GM21526 (cell line): Measurements from ENCODE around the gene AK8.

ENCODE experiments used
- ATAC-seq: cut with Tn5 transposase; IDR thresholded peaks from one replicate; pipeline ENCODE4 v1.9.1; 2021; ENCODE audit warnings: moderate library complexity; ENCODE audit not compliant: unreplicated experiment, low FRiP score

The AK8 gene

GRCh38 chr9:132862533-132862932 lies 15.6 kb downstream of the AK8 start:
- no peak for ATAC-seq

- ATAC-seq: no peak
Observed at GRCh38 chr9:132861666-132862065, 16.4 kb downstream of the AK8 start.

GRCh38 chr9:132858751-132859150 lies 19.3 kb downstream of the AK8 start:
- no peak for ATAC-seq

GRCh38 chr9:132857616-132858342 lies 20.3 kb downstream of the AK8 start:
- no peak for ATAC-seq

GRCh38 chr9:132857031-132857430 lies 21.1 kb downstream of the AK8 start:
- ATAC-seq: no peak

GRCh38 chr9:132855904-132856303 lies 22.2 kb downstream of the AK8 start:
- ATAC-seq: no peak

GRCh38 chr9:132854832-132855231 lies 23.3 kb downstream of the AK8 start:
- ATAC-seq: no peak

- no peak for ATAC-seq
Observed at GRCh38 chr9:132853482-132853881, 24.6 kb downstream of the AK8 start.

- no peak for ATAC-seq
Observed at GRCh38 chr9:132849185-132849706, 28.8 kb downstream of the AK8 start.

- no peak for ATAC-seq
Observed at GRCh38 chr9:132846918-132847515, 31.1 kb downstream of the AK8 start.

- no peak for ATAC-seq
Observed at GRCh38 chr9:132846109-132846917, 31.8 kb downstream of the AK8 start.

GRCh38 chr9:132842124-132843044 lies 35.7 kb downstream of the AK8 start:
- ATAC-seq: no peak

- ATAC-seq: no peak
Observed at GRCh38 chr9:132840980-132841379, 37.1 kb downstream of the AK8 start.

- ATAC-seq: no peak
Observed at GRCh38 chr9:132838291-132838690, 39.8 kb downstream of the AK8 start.

GRCh38 chr9:132837501-132838286 lies 40.4 kb downstream of the AK8 start:
- no peak for ATAC-seq

GRCh38 chr9:132834343-132834742 lies 43.7 kb downstream of the AK8 start:
- no peak for ATAC-seq

GRCh38 chr9:132833550-132834121 lies 44.4 kb downstream of the AK8 start:
- no peak for ATAC-seq

- no peak for ATAC-seq
Observed at GRCh38 chr9:132832171-132832881, 45.8 kb downstream of the AK8 start.
